ENCODE data around the gene TTLL5.
A peak's percentile ranks its signal among the peaks of the same experiment; 100 is the strongest.

Gene TTLL5

DNA sequence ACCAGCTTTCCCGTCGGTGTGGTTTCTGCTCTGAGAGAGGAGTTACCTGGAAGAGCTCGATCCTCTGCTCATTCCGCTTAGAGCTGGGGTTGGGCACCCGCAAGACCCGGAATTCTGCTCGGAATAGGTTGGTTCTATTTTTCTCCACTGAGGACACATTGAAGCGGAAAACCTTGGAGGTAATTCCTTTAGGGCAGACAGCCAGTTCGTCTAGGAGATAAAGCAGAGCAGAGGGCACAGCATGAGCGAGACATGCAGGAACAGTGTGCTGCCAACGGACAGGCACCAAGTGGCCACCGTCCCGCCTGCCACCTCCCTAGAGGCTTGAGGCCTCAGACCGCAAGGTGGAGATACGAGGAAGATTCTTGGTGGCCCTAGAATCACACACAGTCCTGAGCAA lies 310.5 kb downstream of the TTLL5 start:
- DNase-seq: no peak

GRCh38 chr14:75972801-75973421 lies 311.9 kb downstream of the TTLL5 start:
- peak; percentile 64 for DNase-seq

DNA sequence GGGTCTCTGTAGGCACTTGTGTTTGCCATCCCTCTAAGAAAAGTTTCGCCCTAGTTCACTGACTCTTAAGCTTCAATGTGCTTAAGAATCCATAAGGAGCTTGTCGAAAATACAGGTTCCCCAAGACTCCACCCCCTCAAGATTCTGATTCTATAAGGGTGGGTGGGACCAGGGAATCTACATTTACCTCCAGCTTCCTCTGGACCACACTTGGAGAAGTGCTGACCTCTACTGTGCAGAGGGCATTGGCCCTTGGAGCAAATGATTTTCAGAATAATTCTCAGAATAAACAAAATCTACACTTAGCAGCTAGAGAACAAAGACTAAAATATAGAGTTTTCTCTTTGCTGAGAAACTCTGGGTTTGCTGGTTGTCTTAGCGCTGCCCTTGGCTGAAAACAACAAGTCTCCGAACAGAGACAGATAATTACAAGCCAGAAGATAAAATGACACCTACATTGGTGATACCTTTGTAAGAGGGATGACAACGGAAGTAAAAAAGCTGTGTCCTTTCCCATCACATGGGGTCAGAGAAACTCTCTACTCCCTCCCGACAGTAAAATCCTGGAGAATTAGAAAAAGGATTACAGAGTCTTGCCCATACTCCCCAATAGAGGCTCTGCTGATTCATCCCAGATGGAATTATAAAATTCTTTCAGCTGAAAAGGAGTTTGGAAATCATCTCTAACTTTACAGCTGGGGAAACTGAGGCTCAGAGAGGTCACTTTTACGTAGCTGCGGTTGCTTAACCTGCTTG lies 316.0 kb downstream of the TTLL5 start:
- no peak for DNase-seq

DNA sequence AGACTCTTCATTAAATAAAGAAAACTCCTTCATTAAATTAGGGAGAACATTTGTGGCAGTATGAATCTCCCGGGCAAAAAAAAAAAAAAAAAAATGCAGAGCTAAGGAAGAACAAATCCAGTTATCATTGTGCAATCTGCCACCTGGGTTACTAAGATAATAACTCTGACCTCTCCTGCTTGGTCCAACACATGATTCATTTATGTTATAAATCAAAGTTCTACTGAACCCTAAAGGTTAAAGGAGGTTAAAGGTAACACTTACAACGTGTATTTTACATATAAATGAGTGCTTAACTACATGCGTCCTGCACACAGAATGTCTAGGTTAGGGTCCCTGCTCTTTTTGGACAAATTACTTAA lies 316.5 kb downstream of the TTLL5 start:
- no peak for DNase-seq

DNA sequence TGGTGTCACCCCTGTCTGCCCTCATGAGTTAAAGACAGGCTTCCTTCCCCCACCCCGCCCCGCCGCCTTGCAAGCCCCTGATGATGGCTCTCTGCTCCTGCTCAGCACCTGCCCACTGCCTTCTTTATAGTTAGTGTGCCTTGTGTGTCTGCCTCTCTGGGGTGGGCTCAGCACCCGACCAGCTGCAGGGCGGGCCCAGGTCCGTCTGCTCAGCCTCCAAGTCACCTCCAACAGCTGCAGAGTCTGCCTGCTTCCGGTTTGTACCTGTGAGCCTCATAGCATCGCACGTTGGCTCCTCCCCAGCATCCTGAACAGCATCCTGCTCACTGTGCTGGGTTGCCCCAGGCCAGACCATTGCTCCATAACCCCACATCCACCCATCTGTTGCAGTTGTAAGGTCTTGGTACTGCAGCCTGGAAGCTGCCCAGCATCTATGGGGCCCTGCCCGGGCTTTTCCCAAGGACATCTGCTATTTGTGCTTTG lies 317.2 kb downstream of the TTLL5 start:
- DNase-seq: no peak

GRCh38 chr14:75979071-75979571 lies 318.1 kb downstream of the TTLL5 start:
- peak; percentile 72 for DNase-seq

GRCh38 chr14:75979648-75980565 lies 318.9 kb downstream of the TTLL5 start:
- no peak for DNase-seq

- peak; percentile 67 for DNase-seq
These were observed 319.8 kb downstream of the TTLL5 start for GRCh38 chr14:75980856-75981255.

- DNase-seq: peak; percentile 73
These were observed 320.6 kb downstream of the TTLL5 start, which contains the start of gene TGFB3 for GRCh38 chr14:75981426-75982265. TSS of gene TGFB3 (minus strand) at chr14:75981995. CDS start at chr14:75980893, 1,102 bp downstream.

DNA sequence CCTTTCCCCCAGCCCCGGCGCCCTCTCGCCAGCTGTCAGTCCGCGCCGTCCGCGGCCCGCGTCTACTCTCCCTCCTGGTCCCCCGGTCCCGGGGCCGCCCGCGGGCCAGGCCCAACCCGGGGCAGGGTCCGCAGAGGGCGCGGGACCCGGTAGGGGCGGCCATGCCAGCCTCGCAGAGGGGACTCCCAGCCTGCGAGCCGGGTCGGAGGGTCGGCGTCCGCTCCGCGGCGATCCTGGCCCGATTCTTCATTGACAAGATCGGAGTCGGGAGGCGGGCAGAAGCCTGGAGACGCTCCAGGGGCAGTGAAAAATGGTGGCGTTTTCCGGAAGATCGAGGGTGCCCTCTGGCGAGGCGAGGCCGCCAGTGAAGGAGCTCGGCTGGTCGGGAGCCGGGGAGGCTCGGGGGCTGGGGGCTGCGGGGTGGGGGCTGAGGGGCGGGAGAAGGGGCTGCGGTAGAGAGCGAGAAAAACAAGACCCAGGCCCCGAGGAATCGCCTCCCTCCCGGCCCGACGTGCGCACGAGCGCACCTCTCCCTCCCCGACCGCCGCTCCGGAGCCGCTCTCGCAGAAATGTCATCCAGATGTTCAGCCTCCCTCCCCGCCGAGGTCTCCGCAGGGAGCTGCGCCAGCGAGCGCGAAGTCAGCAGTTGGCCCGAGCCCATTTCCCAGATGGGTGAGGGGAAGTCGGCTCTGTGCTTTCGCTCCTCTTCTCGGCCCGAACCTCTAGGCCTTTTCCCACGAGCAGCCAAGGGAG lies 321.4 kb downstream of the TTLL5 start:
- peak; percentile 93 for DNase-seq

GRCh38 chr14:75983019-75983358 lies 321.9 kb downstream of the TTLL5 start:
- no peak for DNase-seq

GRCh38 chr14:75984674-75985073 lies 323.6 kb downstream of the TTLL5 start:
- no peak for DNase-seq

DNA sequence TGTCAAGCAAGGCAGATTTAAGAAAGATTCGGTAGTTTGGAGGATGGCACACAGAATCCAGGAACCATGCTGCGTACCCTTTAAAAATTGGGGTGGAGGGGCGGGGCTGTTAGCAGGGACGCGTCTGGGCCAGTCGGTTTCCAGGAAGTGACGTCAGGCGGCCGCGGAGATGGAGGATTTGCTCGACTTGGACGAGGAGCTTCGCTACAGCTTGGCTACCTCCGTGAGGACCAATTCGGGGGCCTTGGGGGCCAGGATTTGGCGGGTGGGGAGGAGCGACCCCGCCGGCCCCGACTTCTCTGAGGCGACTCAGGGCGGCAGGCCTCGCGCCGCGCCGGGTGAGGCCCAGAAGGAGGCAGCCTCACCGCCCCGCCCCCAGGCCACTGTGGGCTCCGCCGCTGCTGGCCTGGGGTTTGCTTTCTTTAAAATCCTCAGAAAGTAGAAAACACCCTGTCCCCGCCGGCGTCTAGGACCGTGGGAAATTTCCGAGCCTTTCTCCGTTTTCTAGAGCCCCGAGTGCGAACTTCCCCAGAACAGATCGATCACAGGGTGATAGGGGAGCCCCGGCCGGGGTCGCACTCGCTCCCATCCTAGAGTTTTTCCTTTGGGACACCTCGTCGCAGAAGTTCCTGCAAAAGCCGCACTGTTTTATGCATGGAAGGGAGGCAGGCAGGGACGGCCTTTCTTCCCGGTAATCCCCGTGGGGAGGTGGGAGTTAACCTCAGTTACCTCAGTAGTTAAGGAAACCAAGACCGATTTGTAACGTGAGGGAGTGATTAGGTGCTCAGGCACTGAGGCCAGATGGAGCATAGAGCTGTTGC lies 324.8 kb downstream of the TTLL5 start, which contains the start of gene IFT43:
Gene IFT43, plus strand, starts transcription at position 146 of the 821 bp plus-strand sequence. Its CDS starts 24 bp downstream, at position 170.
- peak; percentile 85 for DNase-seq

DNA sequence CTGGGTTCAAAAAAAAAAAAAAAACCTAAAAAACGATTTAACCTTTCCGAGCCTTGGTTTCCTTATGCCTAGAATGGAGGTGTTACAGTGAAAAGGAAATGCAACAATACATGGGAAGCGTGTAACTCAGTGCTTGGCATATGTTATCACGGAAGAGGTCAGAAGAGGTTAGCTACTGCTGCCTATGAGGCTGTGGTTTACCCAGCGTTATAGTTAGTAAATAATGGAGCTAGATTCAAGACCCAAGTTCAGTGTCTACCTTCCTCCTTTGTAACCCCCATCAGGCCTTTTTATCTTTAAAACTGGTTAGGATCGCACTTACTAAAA lies 325.4 kb downstream of the TTLL5 start:
- no peak for DNase-seq

GRCh38 chr14:75987201-75987970 lies 326.3 kb downstream of the TTLL5 start:
- no peak for DNase-seq

DNA sequence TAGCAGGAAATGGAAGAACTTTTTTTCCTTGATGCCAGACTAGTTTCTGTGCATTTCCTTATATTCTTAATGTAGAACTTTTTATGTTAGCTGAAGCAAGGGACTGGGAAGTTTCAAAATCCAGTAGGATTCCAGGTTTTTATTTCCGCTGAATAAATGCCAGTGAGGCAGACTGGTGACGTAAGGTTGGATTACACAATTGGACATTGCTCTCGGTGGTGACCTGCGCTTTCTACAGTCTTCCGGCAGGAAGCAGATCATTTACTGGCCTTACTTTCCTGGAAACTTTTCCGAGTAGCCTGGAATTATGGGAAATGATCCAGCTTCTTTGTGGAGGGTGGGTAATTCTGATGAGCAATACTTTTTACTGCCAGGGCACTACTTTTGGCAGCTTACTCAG lies 328.1 kb downstream of the TTLL5 start:
- no peak for DNase-seq

- DNase-seq: no peak
These were observed 329.3 kb downstream of the TTLL5 start for GRCh38 chr14:75990297-75990696.

GRCh38 chr14:75991753-75992152 lies 330.7 kb downstream of the TTLL5 start:
- DNase-seq: no peak

DNA sequence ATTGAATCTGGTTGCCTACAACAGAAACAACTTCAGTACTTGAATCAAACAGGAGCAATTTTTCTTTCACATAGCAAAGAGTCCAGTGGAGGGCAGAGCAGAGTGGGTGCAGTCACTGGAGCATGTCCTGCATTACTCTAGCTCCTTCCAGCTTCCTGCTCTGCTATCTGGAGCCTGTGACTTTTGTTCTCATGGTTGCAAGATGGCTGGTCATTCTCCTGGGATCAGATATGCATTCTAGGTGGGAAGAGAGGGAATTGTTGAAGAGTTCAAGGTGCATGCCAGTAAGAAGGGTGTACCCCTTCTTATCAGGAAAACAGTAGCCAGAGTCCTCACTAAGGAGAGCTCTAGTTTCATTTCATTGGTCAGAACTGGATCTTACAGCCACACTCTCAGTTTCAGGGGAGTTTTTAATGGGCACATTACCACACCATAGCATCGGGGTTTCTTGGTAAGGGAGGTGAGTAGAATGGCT lies 332.6 kb downstream of the TTLL5 start:
- DNase-seq: no peak
